Measurements from ENCODE around the gene GALNT15. TPM values are rescaled to one million over a fixed set of nuclear protein-coding genes. Genes with fewer than 3 reads are reported as not detected.

Gene GALNT15
- total RNA-seq, 2 experiments from 2014 or later, result not detected

GRCh38 chr3:16252243-16252978, 77.9 kb downstream of the GALNT15 start:
- CTCF ChIA-PET, result interaction anchor here (0.7 to 1.7 kb wide), 3 partner anchors 19 to 356 kb away, joined by 4 to 6 read pairs (median 4); no protein-coding TSS in a partner anchor
- H3K27ac Mint-ChIP-seq, result no peak overlapping the region
- no peak overlapping the region for H3K4me3 Mint-ChIP-seq
- intact Hi-C loops (cut with micrococcal nuclease), result no loop called here
- POLR2A ChIA-PET, result interaction anchor here (4.4 kb wide), 1 partner anchor 12 kb away, joined by 20 read pairs; the partner anchor contains the start of genes DPH3 and OXNAD1
- DNase-seq (no peak), ATAC-seq (no peak)
- H3K9me3 Mint-ChIP-seq, result no peaks in the 10 kb centered on the region
- H3K27me3 Mint-ChIP-seq, result no peaks in the 10 kb centered on the region
- no peak for TF ChIP-seq CTCF (IDR thresholded peaks at IDR 0.05)
- no peaks in the 10 kb centered on the region for H3K36me3 Mint-ChIP-seq (ENCODE audit: low read depth)
- H3K4me1 Mint-ChIP-seq (ENCODE audit: low read depth), result peaks cover 18% of the 10 kb centered on the region

- no peaks in the 10 kb centered on the region for H3K36me3 Mint-ChIP-seq (ENCODE audit: low read depth)
Observed at GRCh38 chr3:16252988-16253387, 78.5 kb downstream of the GALNT15 start.

GRCh38 chr3:16253601-16254000, 79.1 kb downstream of the GALNT15 start:
- ATAC-seq, result no peak
- intact Hi-C loops (cut with micrococcal nuclease), result no loop called here
- no peaks in the 10 kb centered on the region for H3K9me3 Mint-ChIP-seq
- H3K27me3 Mint-ChIP-seq, result no peaks in the 10 kb centered on the region
- no peak for DNase-seq
- no peak overlapping the region for H3K4me3 Mint-ChIP-seq
- POLR2A ChIA-PET, result interaction anchor here (4.4 kb wide), 1 partner anchor 11 kb away, joined by 20 read pairs; the partner anchor contains the start of genes DPH3 and OXNAD1
- CTCF ChIA-PET, result interaction anchor here (1.4 to 3.0 kb wide), 2 partner anchors 11 kb away, joined by 3 to 10 read pairs; partner anchors contain the start of genes DPH3 and OXNAD1
- H3K4me1 Mint-ChIP-seq (ENCODE audit: low read depth), result peaks cover 15% of the 10 kb centered on the region
- no peak for TF ChIP-seq CTCF (IDR thresholded peaks at IDR 0.05)
- no peak overlapping the region for H3K27ac Mint-ChIP-seq
- no peaks in the 10 kb centered on the region for H3K36me3 Mint-ChIP-seq (ENCODE audit: low read depth)

More at GRCh38 chr3:16252988-16253387, 78.5 kb downstream of the GALNT15 start:
- H3K4me1 Mint-ChIP-seq (ENCODE audit: low read depth), result peaks cover 15% of the 10 kb centered on the region
- H3K27ac Mint-ChIP-seq, result no peak overlapping the region
- no peaks in the 10 kb centered on the region for H3K9me3 Mint-ChIP-seq
- POLR2A ChIA-PET, result interaction anchor here (4.4 kb wide), 1 partner anchor 12 kb away, joined by 20 read pairs; the partner anchor contains the start of genes DPH3 and OXNAD1
- intact Hi-C loops (cut with micrococcal nuclease), result no loop called here
- H3K4me3 Mint-ChIP-seq, result no peak overlapping the region
- DNase-seq (no peak), ATAC-seq (no peak)
- no peak for TF ChIP-seq CTCF (IDR thresholded peaks at IDR 0.05)
- CTCF ChIA-PET, result interaction anchor here (0.7 to 3.0 kb wide), 2 partner anchors 11 to 357 kb away, joined by 4 to 10 read pairs; partner anchors contain the start of genes DPH3 and OXNAD1
- no peaks in the 10 kb centered on the region for H3K27me3 Mint-ChIP-seq

GRCh38 chr3:16254916-16255315, 80.4 kb downstream of the GALNT15 start:
- ChIA-PET CTCF (interaction anchor here (1.0 to 3.0 kb wide), 5 partner anchors 9 to 206 kb away, joined by 3 to 10 read pairs (median 4); partner anchors contain the start of genes DPH3 and OXNAD1), POLR2A (interaction anchor here (4.4 kb wide), 1 partner anchor 10 kb away, joined by 20 read pairs; the partner anchor contains the start of genes DPH3 and OXNAD1)
- no peaks in the 10 kb centered on the region for H3K9me3 Mint-ChIP-seq
- no peak overlapping the region for H3K4me3 Mint-ChIP-seq
- peak; percentile 74 for ATAC-seq
- peak; percentile 21 for DNase-seq
- intact Hi-C loops (cut with micrococcal nuclease), result no loop called here
- no peaks in the 10 kb centered on the region for H3K27me3 Mint-ChIP-seq
- no peak overlapping the region for H3K27ac Mint-ChIP-seq
- peaks cover 20% of the 10 kb centered on the region for H3K4me1 Mint-ChIP-seq (ENCODE audit: low read depth)
- peaks cover 7% of the 10 kb centered on the region for H3K36me3 Mint-ChIP-seq (ENCODE audit: low read depth)
- no peak for TF ChIP-seq CTCF (IDR thresholded peaks at IDR 0.05)
